Measurements from ENCODE around the gene L3MBTL1.

L3MBTL1 gene

GRCh38 chr20:43462660-43463526 is 44.6 kb upstream of the L3MBTL1 start:
- no peak overlapping the region for H3K27ac ChIP-seq
- TF ChIP-seq, protein P1, sequence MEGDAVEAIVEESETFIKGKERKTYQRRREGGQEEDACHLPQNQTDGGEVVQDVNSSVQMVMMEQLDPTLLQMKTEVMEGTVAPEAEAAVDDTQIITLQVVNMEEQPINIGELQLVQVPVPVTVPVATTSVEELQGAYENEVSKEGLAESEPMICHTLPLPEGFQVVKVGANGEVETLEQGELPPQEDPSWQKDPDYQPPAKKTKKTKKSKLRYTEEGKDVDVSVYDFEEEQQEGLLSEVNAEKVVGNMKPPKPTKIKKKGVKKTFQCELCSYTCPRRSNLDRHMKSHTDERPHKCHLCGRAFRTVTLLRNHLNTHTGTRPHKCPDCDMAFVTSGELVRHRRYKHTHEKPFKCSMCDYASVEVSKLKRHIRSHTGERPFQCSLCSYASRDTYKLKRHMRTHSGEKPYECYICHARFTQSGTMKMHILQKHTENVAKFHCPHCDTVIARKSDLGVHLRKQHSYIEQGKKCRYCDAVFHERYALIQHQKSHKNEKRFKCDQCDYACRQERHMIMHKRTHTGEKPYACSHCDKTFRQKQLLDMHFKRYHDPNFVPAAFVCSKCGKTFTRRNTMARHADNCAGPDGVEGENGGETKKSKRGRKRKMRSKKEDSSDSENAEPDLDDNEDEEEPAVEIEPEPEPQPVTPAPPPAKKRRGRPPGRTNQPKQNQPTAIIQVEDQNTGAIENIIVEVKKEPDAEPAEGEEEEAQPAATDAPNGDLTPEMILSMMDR (conservative IDR thresholded peaks at IDR 0.05): no peak

DNA sequence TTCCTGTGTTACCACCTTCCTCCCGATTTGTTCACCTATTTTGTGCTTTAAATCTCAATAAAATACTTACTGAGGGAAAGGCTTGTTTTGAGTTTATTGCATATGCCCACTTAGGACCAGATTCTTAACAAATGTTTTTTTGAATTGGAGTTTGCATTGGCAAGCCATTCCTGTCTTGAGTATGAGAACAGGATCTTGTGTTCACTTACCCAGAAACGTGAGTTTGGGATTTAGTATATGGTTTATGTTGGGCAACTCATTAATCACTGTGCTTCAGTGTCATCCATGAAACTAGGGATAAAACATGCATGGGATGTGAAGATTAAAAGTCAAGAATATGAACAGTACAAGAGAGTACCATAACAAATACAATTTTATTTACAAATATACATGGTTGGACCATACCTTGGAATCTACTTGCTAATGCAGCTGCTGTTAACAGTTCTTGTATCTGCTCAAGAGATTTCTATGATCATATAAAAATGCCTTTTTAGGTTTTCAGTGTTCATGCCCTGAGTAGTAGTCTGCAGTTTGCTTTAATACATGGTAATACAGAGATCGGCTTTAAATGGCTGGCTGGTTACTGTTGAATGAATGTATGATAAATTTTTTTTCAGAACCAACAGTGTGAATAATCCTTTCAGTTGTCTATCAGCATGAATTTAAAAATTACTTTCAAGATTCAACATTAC is 43.8 kb upstream of the L3MBTL1 start:
- TF ChIP-seq, protein P1 (conservative IDR thresholded peaks at IDR 0.05): no peak
- H3K27ac ChIP-seq: no peak overlapping the region

DNA sequence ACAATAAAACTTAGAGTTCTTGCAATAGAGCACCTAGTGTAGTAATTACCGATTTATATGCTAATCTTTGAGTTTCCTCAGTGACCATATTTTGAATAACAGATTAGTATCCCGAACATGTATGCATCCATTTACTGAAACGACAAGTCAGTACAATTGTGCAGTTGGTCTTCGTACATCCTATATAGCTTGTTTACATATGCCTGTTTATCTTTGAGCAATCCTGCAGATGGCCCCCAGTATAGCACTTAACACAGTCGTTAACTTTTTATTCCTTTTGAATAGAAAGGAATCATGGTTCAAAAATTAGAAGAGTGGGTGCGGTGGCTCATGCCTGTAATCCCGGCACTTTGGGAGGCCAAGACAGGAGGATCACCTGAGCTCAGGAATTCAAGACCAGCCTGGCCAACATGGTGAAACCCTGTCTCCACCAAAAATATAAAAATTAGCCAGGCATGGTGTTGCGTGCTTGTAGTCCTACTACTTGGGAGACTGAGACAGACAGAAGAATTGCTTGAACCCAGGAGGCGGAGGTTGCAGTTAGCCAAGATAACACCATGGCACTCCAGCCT is 43.2 kb upstream of the L3MBTL1 start:
- H3K27ac ChIP-seq: no peak overlapping the region

DNA sequence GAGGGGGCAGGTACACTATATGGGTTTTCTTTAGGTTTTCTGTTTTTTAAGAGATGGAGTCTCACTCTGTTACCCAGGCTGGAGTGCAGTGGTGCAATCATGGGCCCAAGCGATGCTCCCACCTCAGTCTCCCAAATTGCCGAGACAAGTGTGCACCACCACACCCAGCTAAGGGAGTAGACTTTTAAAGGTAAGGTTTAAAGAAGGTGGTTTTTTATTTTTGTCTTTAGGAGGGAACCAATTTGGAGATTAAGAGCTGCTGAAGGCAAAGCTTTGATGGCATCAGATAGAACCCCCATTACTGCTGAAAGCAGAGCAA is 41.9 kb upstream of the L3MBTL1 start:
- TF ChIP-seq, protein P1 (conservative IDR thresholded peaks at IDR 0.05): no peak
- peak overlapping the region; percentile 32 for H3K27ac ChIP-seq

More for the DNA sequence above, 43.2 kb upstream of the L3MBTL1 start:
- TF ChIP-seq, protein P1 (conservative IDR thresholded peaks at IDR 0.05): no peak

- TF ChIP-seq, protein P1 (conservative IDR thresholded peaks at IDR 0.05): no peak
- no peak overlapping the region for H3K27ac ChIP-seq
Observed at GRCh38 chr20:43467589-43467988, 39.9 kb upstream of the L3MBTL1 start.

DNA sequence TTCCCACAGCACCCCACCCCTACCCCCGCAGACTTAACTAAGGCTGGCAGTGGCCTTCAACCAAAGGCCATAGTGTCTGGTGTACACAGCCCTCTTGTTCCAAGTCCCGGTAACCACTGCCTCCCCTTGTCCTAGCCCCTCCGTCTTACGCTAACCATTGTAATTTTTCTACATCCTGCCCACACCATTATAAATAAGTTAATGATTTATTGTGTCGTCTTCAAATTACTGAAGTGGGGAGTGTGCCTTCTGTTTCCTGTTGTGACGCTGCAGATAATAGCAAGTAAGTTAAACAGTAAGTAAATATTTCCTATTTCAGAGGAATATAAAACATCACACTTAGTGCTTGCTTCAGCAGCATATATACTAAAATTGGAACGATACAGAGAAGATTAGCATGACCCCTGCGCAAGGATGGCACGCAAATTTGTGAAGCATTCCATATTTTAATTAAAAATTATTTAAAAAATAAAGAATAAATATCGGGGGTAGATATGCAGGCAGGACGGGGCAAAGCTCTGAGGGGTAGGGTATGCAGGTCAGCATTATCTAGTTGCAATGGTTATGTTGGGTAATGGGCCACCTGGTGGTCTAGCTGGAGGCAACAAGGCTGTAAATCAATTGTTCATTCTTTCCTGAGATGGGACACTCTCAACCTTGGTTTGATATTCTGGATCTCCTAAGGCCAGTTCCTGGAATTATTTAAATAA is 34.7 kb upstream of the L3MBTL1 start:
- no peak overlapping the region for H3K27ac ChIP-seq

More for the DNA sequence above, 34.7 kb upstream of the L3MBTL1 start:
- TF ChIP-seq, protein P1 (conservative IDR thresholded peaks at IDR 0.05): no peak
